HG02973 (cell line): ENCODE data around the gene MOB3A.
A peak's percentile ranks its signal among the peaks of the same experiment; 100 is the strongest.

Experiments used
- ATAC-seq: cut with Tn5 transposase; IDR thresholded peaks from one replicate; pipeline ENCODE4 v1.9.1; 2021; ENCODE audit warnings: moderate library complexity; ENCODE audit not compliant: unreplicated experiment

The MOB3A gene

GRCh38 chr19:2047449-2048103, 48.5 kb downstream of the MOB3A start:
- ATAC-seq = no peak

- no peak for ATAC-seq
These were observed 49.1 kb downstream of the MOB3A start for GRCh38 chr19:2047076-2047448.

- ATAC-seq = no peak
These were observed 49.8 kb downstream of the MOB3A start for GRCh38 chr19:2046046-2046907.

GRCh38 chr19:2045501-2046045, 50.6 kb downstream of the MOB3A start:
- no peak for ATAC-seq

- ATAC-seq = no peak
These were observed 51.2 kb downstream of the MOB3A start for GRCh38 chr19:2044709-2045500.

GRCh38 chr19:2043961-2044708, 52.0 kb downstream of the MOB3A start:
- no peak for ATAC-seq

- ATAC-seq = no peak
These were observed 52.9 kb downstream of the MOB3A start for GRCh38 chr19:2043251-2043641.

GRCh38 chr19:2042485-2043250, 53.5 kb downstream of the MOB3A start:
- peak; percentile 7 for ATAC-seq

GRCh38 chr19:2041683-2042484, 54.2 kb downstream of the MOB3A start:
- ATAC-seq = peak; percentile 54

- no peak for ATAC-seq
These were observed 54.8 kb downstream of the MOB3A start for GRCh38 chr19:2041433-2041682.

GRCh38 chr19:2040647-2041432, 55.3 kb downstream of the MOB3A start:
- ATAC-seq = no peak

GRCh38 chr19:2039959-2040646, 56.0 kb downstream of the MOB3A start:
- ATAC-seq = no peak

- no peak for ATAC-seq
These were observed 56.8 kb downstream of the MOB3A start for GRCh38 chr19:2039089-2039958.

- ATAC-seq = no peak
These were observed 57.6 kb downstream of the MOB3A start for GRCh38 chr19:2038284-2039088.

GRCh38 chr19:2037651-2038255, 58.4 kb downstream of the MOB3A start:
- ATAC-seq = no peak

GRCh38 chr19:2036424-2036823, 59.7 kb downstream of the MOB3A start:
- ATAC-seq = no peak
